Brain microvascular endothelial cell (primary cell): ENCODE results near the gene RIC8A.

Experiments
- DNase-seq: peaks from one replicate; pipeline ENCODE4 v3.0.0-alpha.2; 2020
- H3K27ac ChIP-seq: fragments of 250-450 bp; sonication (Bioruptor Pico); 2 replicates; pipeline ENCODE4 v1.5.1; 2020; ENCODE audit warnings: mild to moderate bottlenecking, moderate library complexity
- H3K27me3 ChIP-seq: fragments of 250-450 bp; sonication (Bioruptor Pico); replicated peaks from 2 replicates; pipeline ENCODE4 v1.5.1; 2020; ENCODE audit warnings: mild to moderate bottlenecking
- H3K36me3 ChIP-seq: fragments of 250-450 bp; sonication (Bioruptor Pico); replicated peaks from 2 replicates; pipeline ENCODE4 v1.5.1; 2020; ENCODE audit warnings: mild to moderate bottlenecking
- H3K4me3 ChIP-seq: 2 replicates; pipeline ENCODE4 v1.5.1; 2011; ENCODE audit warnings: low read depth, mild to moderate bottlenecking, control low read depth, low read length, moderate library complexity
- CTCF ChIP-seq: IDR thresholded peaks from 2 replicates; pipeline ENCODE4 v1.5.1; 2011; ENCODE audit warnings: low read depth, mild to moderate bottlenecking, moderate library complexity, low read length, control low read depth, inconsistent platforms; ENCODE audit errors: missing control alignments
- in situ Hi-C: cut with HindIII; loops from 2 replicates; pipeline ENCODE4 v1.10.0; 2017; ENCODE audit warnings: low sequenced_read_pairs, low pct_ligation_motif_present

RIC8A gene

GRCh38 chr11:227824-228379, 20.4 kb downstream of the RIC8A start:
- no peaks in the 10 kb centered on the region for H3K27me3 ChIP-seq
- no peaks in the 10 kb centered on the region for H3K36me3 ChIP-seq
- no peak for TF ChIP-seq CTCF
- in situ Hi-C loops = no loop called here
- DNase-seq = no peak
- no peak overlapping the region for H3K27ac ChIP-seq
- H3K4me3 ChIP-seq = no peak overlapping the region

GRCh38 chr11:230431-230830, 22.9 kb downstream of the RIC8A start:
- Histone ChIP-seq H3K4me3 (no peak overlapping the region), H3K27me3 (no peaks in the 10 kb centered on the region), H3K36me3 (no peaks in the 10 kb centered on the region), H3K27ac (no peak overlapping the region)
- in situ Hi-C loops = no loop called here
- DNase-seq = no peak
- TF ChIP-seq CTCF = no peak

- DNase-seq = no peak
- in situ Hi-C loops = no loop called here
- Histone ChIP-seq H3K4me3 (no peak overlapping the region), H3K27ac (no peak overlapping the region), H3K27me3 (no peaks in the 10 kb centered on the region), H3K36me3 (no peaks in the 10 kb centered on the region)
- TF ChIP-seq CTCF = no peak
Measured at GRCh38 chr11:232783-233565, 25.5 kb downstream of the RIC8A start.

GRCh38 chr11:235180-235579, 27.7 kb downstream of the RIC8A start:
- no peaks in the 10 kb centered on the region for H3K27me3 ChIP-seq
- no peak for TF ChIP-seq CTCF
- DNase-seq = no peak
- no peaks in the 10 kb centered on the region for H3K36me3 ChIP-seq
- H3K27ac ChIP-seq = no peak overlapping the region
- peak overlapping the region; percentile 89 for H3K4me3 ChIP-seq
- in situ Hi-C loops = no loop called here

GRCh38 chr11:235609-235996, 28.1 kb downstream of the RIC8A start:
- no peaks in the 10 kb centered on the region for H3K36me3 ChIP-seq
- no peak for TF ChIP-seq CTCF
- in situ Hi-C loops = no loop called here
- H3K27ac ChIP-seq = peak overlapping the region; percentile 55
- no peaks in the 10 kb centered on the region for H3K27me3 ChIP-seq
- peak overlapping the region; percentile 89 for H3K4me3 ChIP-seq
- no peak for DNase-seq
